ENCODE measurements around the gene TRIM63. TPM values are rescaled to one million over a fixed set of nuclear protein-coding genes. Genes with fewer than 3 reads are reported as not detected.

Gene TRIM63
- polyA plus RNA-seq, 1 experiment, result not detected

GRCh38 chr1:26084844-26085243 is 17.4 kb upstream of the TRIM63 start:
- Histone ChIP-seq H3K27me3 (ENCODE audit: control insufficient read depth, insufficient read depth, low read length) (peaks cover 24% of the 10 kb centered on the region), H3K9me3 (ENCODE audit: control insufficient read depth, insufficient read depth, low read length) (no peaks in the 10 kb centered on the region), H3K4me3 (ENCODE audit: low read depth, low read length) (no peak overlapping the region), H3K27ac (ENCODE audit: low read depth, low read length) (no peak overlapping the region)
- TF ChIP-seq, protein P1, sequence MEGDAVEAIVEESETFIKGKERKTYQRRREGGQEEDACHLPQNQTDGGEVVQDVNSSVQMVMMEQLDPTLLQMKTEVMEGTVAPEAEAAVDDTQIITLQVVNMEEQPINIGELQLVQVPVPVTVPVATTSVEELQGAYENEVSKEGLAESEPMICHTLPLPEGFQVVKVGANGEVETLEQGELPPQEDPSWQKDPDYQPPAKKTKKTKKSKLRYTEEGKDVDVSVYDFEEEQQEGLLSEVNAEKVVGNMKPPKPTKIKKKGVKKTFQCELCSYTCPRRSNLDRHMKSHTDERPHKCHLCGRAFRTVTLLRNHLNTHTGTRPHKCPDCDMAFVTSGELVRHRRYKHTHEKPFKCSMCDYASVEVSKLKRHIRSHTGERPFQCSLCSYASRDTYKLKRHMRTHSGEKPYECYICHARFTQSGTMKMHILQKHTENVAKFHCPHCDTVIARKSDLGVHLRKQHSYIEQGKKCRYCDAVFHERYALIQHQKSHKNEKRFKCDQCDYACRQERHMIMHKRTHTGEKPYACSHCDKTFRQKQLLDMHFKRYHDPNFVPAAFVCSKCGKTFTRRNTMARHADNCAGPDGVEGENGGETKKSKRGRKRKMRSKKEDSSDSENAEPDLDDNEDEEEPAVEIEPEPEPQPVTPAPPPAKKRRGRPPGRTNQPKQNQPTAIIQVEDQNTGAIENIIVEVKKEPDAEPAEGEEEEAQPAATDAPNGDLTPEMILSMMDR (IDR thresholded peaks at IDR 0.05; ENCODE audit: low read depth, low read length), result no peak
- ChIA-PET POLR2A (interaction anchor here (0.6 kb wide), 1 partner anchor 179 kb away, joined by 3 read pairs; the partner anchor contains the start of gene STMN1), CTCF (interaction anchor here (1.0 to 1.4 kb wide), 3 partner anchors 85 to 332 kb away, joined by 3 to 4 read pairs (median 3); partner anchors contain the start of gene ZNF593)
- no peak for DNase-seq (ENCODE audit: low read depth, low spot score)

DNA sequence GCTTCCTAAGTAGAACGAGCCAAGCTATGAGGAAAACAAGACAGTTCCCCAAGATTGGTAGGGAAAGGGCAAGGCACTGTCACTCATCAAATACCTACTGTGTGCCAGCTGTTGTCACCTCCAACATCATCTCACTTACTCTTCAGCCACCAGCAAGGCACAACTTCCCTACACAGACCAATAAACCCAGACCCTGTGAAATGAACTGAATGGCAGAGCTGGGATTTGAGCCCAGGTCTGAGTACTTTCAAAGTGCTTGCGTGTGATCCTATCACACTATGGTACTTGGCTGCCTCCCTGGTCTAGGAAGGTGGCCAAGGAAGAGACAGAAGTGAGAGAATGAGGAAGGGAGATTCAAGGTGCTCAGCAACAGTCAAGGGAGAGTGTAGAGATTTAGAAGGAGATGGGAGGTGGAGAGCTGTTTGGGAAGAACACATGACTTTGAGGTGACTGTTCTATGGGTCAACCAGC is 16.7 kb upstream of the TRIM63 start:
- Histone ChIP-seq H3K27ac (ENCODE audit: low read depth, low read length) (no peak overlapping the region), H3K9me3 (ENCODE audit: control insufficient read depth, insufficient read depth, low read length) (no peaks in the 10 kb centered on the region), H3K27me3 (ENCODE audit: control insufficient read depth, insufficient read depth, low read length) (peaks cover 28% of the 10 kb centered on the region), H3K4me3 (ENCODE audit: low read depth, low read length) (no peak overlapping the region)
- ChIA-PET POLR2A (no interaction called here), CTCF (interaction anchor here (0.6 to 1.5 kb wide), 2 partner anchors 32 to 61 kb away, joined by 3 to 4 read pairs; no protein-coding TSS in a partner anchor)
- no peak for DNase-seq (ENCODE audit: low read depth, low spot score)
- TF ChIP-seq, protein P1 (IDR thresholded peaks at IDR 0.05; ENCODE audit: low read depth, low read length), result no peak

- Histone ChIP-seq H3K9me3 (ENCODE audit: control insufficient read depth, insufficient read depth, low read length) (no peaks in the 10 kb centered on the region), H3K27ac (ENCODE audit: low read depth, low read length) (no peak overlapping the region), H3K27me3 (ENCODE audit: control insufficient read depth, insufficient read depth, low read length) (peaks cover 30% of the 10 kb centered on the region), H3K4me3 (ENCODE audit: low read depth, low read length) (no peak overlapping the region)
- CTCF ChIA-PET, result interaction anchor here (1.5 kb wide), 1 partner anchor 62 kb away, joined by 4 read pairs; no protein-coding TSS in a partner anchor
- TF ChIP-seq, protein P1 (IDR thresholded peaks at IDR 0.05; ENCODE audit: low read depth, low read length), result no peak
- no peak for DNase-seq (ENCODE audit: low read depth, low spot score)
- POLR2A ChIA-PET, result no interaction called here
Measured at GRCh38 chr1:26083208-26083607, 15.8 kb upstream of the TRIM63 start.

DNA sequence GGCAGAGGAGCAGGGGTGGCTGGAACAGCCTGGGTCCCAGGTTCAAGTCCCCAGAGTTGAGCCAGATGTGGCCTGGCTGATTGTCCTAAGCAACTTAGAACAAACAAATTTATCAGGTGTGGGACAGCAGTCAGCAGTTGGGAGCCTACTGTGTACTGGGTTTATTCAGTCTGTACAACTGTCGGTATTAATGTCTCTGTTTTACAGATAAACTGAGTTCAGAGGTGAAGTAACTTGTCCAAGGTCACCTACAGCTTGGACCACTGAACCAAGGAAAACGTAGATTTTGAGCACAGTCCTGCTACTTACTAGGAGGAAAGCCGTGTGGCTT is 14.6 kb upstream of the TRIM63 start:
- DNase-seq (ENCODE audit: low read depth, low spot score), result no peak
- no peak overlapping the region for H3K27ac ChIP-seq (ENCODE audit: low read depth, low read length)
- H3K9me3 ChIP-seq (ENCODE audit: control insufficient read depth, insufficient read depth, low read length), result no peaks in the 10 kb centered on the region
- TF ChIP-seq, protein P1 (IDR thresholded peaks at IDR 0.05; ENCODE audit: low read depth, low read length), result no peak
- POLR2A ChIA-PET, result no interaction called here
- H3K27me3 ChIP-seq (ENCODE audit: control insufficient read depth, insufficient read depth, low read length), result peaks cover 33% of the 10 kb centered on the region
- CTCF ChIA-PET, result no interaction called here
- no peak overlapping the region for H3K4me3 ChIP-seq (ENCODE audit: low read depth, low read length)

DNA sequence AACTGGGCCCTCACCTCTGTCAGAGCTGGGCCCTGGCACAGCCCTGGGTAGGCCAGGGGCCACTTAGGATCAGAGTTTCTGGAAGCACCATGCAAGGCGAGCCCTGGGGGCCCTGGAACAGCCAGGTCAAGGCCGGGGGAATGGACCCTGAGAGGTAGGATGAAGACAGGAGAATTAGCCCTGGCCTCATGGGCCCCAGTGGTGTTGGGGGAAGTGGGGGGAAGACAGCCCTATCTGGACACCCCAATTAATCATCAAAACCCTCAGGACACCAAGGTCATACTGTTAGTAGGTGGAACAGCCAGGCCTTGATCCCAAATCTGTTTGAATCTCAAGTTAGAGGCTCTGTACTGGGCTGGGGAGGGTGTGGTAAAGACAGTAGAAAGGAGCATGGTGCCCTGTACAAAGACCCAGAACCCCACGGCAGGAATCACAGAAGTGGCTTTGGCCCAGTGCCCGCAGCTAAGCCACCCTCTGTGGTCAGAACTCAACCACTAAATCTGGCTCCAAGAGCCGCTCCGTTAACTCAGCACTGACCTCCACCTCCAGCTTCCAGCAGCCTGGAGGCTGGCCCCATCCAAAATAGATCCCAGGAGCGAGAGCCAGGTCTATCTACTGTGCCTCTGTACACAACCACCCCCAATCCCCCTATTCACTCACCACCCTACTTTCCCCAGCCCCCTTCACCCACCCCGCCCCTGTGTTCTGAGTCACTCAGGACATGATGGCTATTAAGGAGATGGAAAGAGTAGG is 14.0 kb upstream of the TRIM63 start:
- no peaks in the 10 kb centered on the region for H3K9me3 ChIP-seq (ENCODE audit: control insufficient read depth, insufficient read depth, low read length)
- no peak overlapping the region for H3K4me3 ChIP-seq (ENCODE audit: low read depth, low read length)
- H3K27me3 ChIP-seq (ENCODE audit: control insufficient read depth, insufficient read depth, low read length), result peaks cover 33% of the 10 kb centered on the region
- DNase-seq (ENCODE audit: low read depth, low spot score), result no peak
- CTCF ChIA-PET, result no interaction called here
- TF ChIP-seq, protein P1 (IDR thresholded peaks at IDR 0.05; ENCODE audit: low read depth, low read length), result no peak
- no peak overlapping the region for H3K27ac ChIP-seq (ENCODE audit: low read depth, low read length)
- POLR2A ChIA-PET, result no interaction called here
